Natural killer cell (primary cell): ENCODE results near the gene SRMS. TPM values are rescaled to one million over a fixed set of nuclear protein-coding genes. Genes with fewer than 3 reads are reported as not detected.

ENCODE experiments used
- ATAC-seq, 3 donors: fragments of 150-1000 bp in 2 of 3; fragments of 200-7000 bp in 1 of 3; cut with Tn5 transposase; 1 replicate in 1 of 3; 2 replicates in 2 of 3; pipeline ENCODE4 v1.10.0; 2021; ENCODE audit warnings: mild to moderate bottlenecking in 2 of 3, moderate library complexity in 2 of 3
- DNase-seq, 2 donors: peaks; one replicate each; pipeline versions ENCODE4 v3.0.0 to v3.0.0-alpha.2; 2013 to 2021; ENCODE audit warnings: mixed read lengths in 1 of 2
- H3K27ac ChIP-seq: one replicate; pipeline ENCODE4 v1.5.1; 2013; ENCODE audit warnings: mild to moderate bottlenecking, low read length
- H3K27me3 ChIP-seq: one replicate; pipeline ENCODE4 v1.6.1; 2013; ENCODE audit warnings: low read length; ENCODE audit not compliant: control insufficient read depth, insufficient read depth
- H3K36me3 ChIP-seq: one replicate; pipeline ENCODE4 v1.6.1; 2013; ENCODE audit warnings: low read length; ENCODE audit not compliant: control insufficient read depth, insufficient read depth
- H3K4me1 ChIP-seq: one replicate; pipeline ENCODE4 v1.6.1; 2013; ENCODE audit warnings: low read length; ENCODE audit not compliant: control insufficient read depth, insufficient read depth
- H3K4me3 ChIP-seq: one replicate; pipeline ENCODE4 v1.5.1; 2013; ENCODE audit warnings: low read length
- H3K9me3 ChIP-seq: one replicate; pipeline ENCODE4 v1.6.1; 2013; ENCODE audit warnings: low read length; ENCODE audit not compliant: control insufficient read depth, insufficient read depth
- H3K27ac Mint-ChIP-seq, 2 donors: one replicate each; pipeline ENCODE4 v1.8.0; 2022; ENCODE audit warnings: mild to moderate bottlenecking in 2 of 2, mixed read lengths in 2 of 2, moderate library complexity in 1 of 2
- H3K27me3 Mint-ChIP-seq, 2 donors: one replicate each; pipeline ENCODE4 v1.8.0; 2022; ENCODE audit warnings: low read depth in 2 of 2, mixed read lengths in 2 of 2
- H3K36me3 Mint-ChIP-seq: one replicate; pipeline ENCODE4 v1.8.0; 2022; ENCODE audit warnings: mixed read lengths
- H3K4me1 Mint-ChIP-seq, 2 donors: one replicate each; pipeline ENCODE4 v1.8.0; 2022; ENCODE audit warnings: mixed read lengths in 2 of 2
- H3K4me3 Mint-ChIP-seq: one replicate; pipeline ENCODE4 v1.8.0; 2022; ENCODE audit warnings: mild to moderate bottlenecking, moderate library complexity, mixed read lengths
- H3K9me3 Mint-ChIP-seq, 2 donors: one replicate each; pipeline ENCODE4 v1.8.0; 2022; ENCODE audit warnings: mixed read lengths in 2 of 2
- CTCF ChIP-seq: fragments of 200-600 bp; IDR thresholded peaks from one replicate; pipeline ENCODE4 v1.8.0; 2022; ENCODE audit warnings: antibody characterized with exemption
- WGBS: methylation state at CpG from one replicate; pipeline ENCODE4 v1.1.7; 2013; ENCODE audit warnings: missing lambda C conversion rate; ENCODE audit not compliant: insufficient coverage; 5-methylcytosine and 5-hydroxymethylcytosine counted together
- intact Hi-C: fragments of 100-400 bp; cut with micrococcal nuclease; formaldehyde crosslinking; loops from one replicate; pipeline ENCODE4 v1.14.2; 2022
- total RNA-seq, 4 donors: library from RNA; stranded (reverse); fragments of 120-200 nt in 1 of 4; gene quantifications; one replicate each; pipeline versions ENCODE4 v1.2.3 to v1.2.4, GENCODE V29; 2013 to 2022

SRMS gene
- total RNA-seq, 3 donors from 2014 or later (not counting 1 experiment from before 2014, with no cell fraction given) = 0.16 to 0.23 TPM; not detected in 1

DNA sequence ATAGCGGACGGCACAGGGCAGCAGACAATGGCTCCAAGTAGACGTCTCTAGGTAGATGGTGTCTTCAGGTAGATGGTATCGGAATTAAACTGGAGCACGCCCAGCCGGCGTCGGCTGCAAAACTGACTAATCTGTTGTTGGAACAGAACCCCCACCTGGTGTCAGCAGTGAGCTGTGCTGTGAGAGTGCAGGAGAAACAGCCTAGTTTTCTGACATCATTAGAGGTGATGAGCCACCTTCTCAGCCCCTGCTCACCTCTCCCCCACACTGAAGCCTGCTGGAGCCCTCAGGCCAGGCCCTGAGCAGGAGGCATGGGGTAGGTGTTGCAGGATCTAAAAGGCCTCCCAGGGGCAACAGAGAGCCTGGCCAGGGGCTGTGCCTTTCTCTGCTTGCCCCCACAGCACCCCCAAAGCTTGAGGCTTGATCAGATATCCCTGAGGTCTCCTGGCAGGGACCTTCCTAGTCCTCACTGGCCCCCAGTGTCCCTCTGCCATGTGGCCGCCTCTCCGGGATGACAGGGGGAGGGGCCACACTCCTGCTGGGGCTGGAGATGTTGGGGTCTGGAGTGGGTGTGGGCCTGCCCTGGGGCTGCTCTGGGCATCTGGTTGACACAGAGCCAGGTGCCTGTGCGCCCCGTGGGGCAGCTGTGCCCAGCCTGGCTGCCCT, 33.4 kb upstream of the SRMS start:
- WGBS = 48% methylated on average over 12 of the region's 12 CpGs
- H3K27ac Mint-ChIP-seq = no peak overlapping the region
- no peaks in the 10 kb centered on the region for H3K36me3 ChIP-seq
- ATAC-seq = peak; percentile 82 to 99 (median 90)
- no peak overlapping the region for H3K4me3 ChIP-seq
- peak; percentile 38 to 85 for DNase-seq
- peaks cover 2% of the 10 kb centered on the region for H3K27me3 ChIP-seq
- intact Hi-C loops = no loop called here
- no peaks in the 10 kb centered on the region for H3K9me3 Mint-ChIP-seq
- H3K4me1 ChIP-seq = no peaks in the 10 kb centered on the region
- H3K4me1 Mint-ChIP-seq = no peaks in the 10 kb centered on the region
- TF ChIP-seq CTCF = peak; percentile 39
- peaks cover 0 to 9% of the 10 kb centered on the region in 2 donors for H3K27me3 Mint-ChIP-seq
- no peaks in the 10 kb centered on the region for H3K36me3 Mint-ChIP-seq
- no peak overlapping the region for H3K4me3 Mint-ChIP-seq
- H3K27ac ChIP-seq = no peak overlapping the region
- no peaks in the 10 kb centered on the region for H3K9me3 ChIP-seq

DNA sequence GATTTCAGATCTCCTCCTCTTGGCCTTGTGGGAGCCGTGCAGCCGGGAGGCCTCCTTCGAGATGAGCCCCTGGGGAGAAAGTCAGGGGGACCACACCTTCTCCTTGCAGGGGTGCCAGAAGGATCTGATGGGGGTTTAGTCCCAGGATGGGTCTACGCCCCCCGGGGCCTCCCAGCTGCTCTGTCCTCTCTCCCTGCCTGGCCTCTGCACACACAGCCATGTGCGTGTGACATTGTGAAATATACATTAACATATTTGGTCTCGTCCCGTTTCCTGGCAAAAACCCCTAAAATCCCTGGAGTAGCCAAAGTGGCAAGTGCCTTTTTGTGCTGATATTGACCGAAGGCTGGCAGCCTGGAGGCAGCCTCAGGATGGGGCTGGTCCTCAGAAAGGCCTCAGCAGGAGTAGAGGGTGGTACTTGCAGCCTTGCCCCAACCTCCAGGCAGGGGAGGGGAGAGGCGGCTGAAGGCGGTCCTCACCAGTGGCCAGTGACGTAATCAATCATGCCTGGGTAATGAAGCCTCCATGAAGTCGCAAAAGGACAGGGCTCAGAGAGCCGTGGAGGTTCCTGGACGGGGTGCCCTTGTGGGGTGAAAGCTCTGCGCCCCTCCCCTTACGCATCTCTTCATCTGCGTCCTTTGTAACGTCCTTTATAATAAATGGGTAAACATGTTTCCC, 31.6 kb upstream of the SRMS start:
- Histone ChIP-seq H3K4me1 (peaks cover 7% of the 10 kb centered on the region), H3K4me3 (no peak overlapping the region), H3K36me3 (no peaks in the 10 kb centered on the region), H3K27ac (no peak overlapping the region), H3K27me3 (peaks cover 2% of the 10 kb centered on the region), H3K9me3 (no peaks in the 10 kb centered on the region)
- WGBS = 89% methylated on average over 19 of the region's 19 CpGs
- intact Hi-C loops = no loop called here
- ATAC-seq (no peak), DNase-seq (no peak)
- Mint-ChIP-seq H3K4me1 (no peaks in the 10 kb centered on the region), H3K27ac (no peak overlapping the region), H3K27me3 (peaks cover 0 to 9% of the 10 kb centered on the region in 2 donors), H3K9me3 (no peaks in the 10 kb centered on the region), H3K36me3 (no peaks in the 10 kb centered on the region), H3K4me3 (no peak overlapping the region)
- TF ChIP-seq CTCF = no peak

GRCh38 chr20:63578224-63579016, 30.9 kb upstream of the SRMS start:
- Mint-ChIP-seq H3K9me3 (no peaks in the 10 kb centered on the region), H3K4me1 (peaks cover 0 to 3% of the 10 kb centered on the region in 2 donors), H3K27me3 (peaks cover 0 to 9% of the 10 kb centered on the region in 2 donors), H3K4me3 (no peak overlapping the region), H3K36me3 (no peaks in the 10 kb centered on the region), H3K27ac (no peak overlapping the region)
- TF ChIP-seq CTCF = no peak
- H3K27me3 ChIP-seq = peaks cover 2% of the 10 kb centered on the region
- H3K36me3 ChIP-seq = no peaks in the 10 kb centered on the region
- intact Hi-C loops = no loop called here
- no peak overlapping the region for H3K27ac ChIP-seq
- no peak overlapping the region for H3K4me3 ChIP-seq
- ATAC-seq (no peak), DNase-seq (peak in 1 of 2 donors; percentile 44)
- no peaks in the 10 kb centered on the region for H3K9me3 ChIP-seq
- 81% methylated on average over 19 of the region's 26 CpGs for WGBS
- peaks cover 11% of the 10 kb centered on the region for H3K4me1 ChIP-seq
